Body of pancreas (tissue), 4 donors: ENCODE measurements around the gene BPIFB2.
"Not testable (repeated sequence)": the region's sequence is repeated elsewhere in the genome, so short reads cannot be mapped to it uniquely, and the experiment has no call there.

ENCODE experiments used
- CTCF ChIP-seq, 7 experiments: fragments of 450-650 bp in 4 of 7; fragments of 200-600 bp in 3 of 7; sonication (generic) in 3 of 7; IDR thresholded peaks; one replicate each; pipeline ENCODE4 v1.5.1; 2016 to 2019; ENCODE audit warnings: antibody characterized with exemption in 7 of 7
- POLR2A ChIP-seq, 3 donors: fragments of 450-650 bp; IDR thresholded peaks; one replicate each; pipeline ENCODE4 v1.6.1; 2016; ENCODE audit warnings: antibody characterized with exemption in 3 of 3, mild to moderate bottlenecking in 2 of 3

GRCh38 chr20:32975121-32975520 lies 32.4 kb upstream of the BPIFB2 start:
- TF ChIP-seq CTCF, POLR2A (IDR thresholded peaks at IDR 0.05): not testable (repeated sequence)
